Kidney tubule cell (primary cell): Measurements from ENCODE around the gene BBC3.

Experiments used
- DNase-seq: peaks from one replicate; pipeline ENCODE4 v3.0.0-alpha.2; 2018; ENCODE audit warnings: low spot score

The BBC3 gene

GRCh38 chr19:47231215-47232054 lies 436 bp upstream of the BBC3 start:
- DNase-seq: peak; percentile 94

DNA sequence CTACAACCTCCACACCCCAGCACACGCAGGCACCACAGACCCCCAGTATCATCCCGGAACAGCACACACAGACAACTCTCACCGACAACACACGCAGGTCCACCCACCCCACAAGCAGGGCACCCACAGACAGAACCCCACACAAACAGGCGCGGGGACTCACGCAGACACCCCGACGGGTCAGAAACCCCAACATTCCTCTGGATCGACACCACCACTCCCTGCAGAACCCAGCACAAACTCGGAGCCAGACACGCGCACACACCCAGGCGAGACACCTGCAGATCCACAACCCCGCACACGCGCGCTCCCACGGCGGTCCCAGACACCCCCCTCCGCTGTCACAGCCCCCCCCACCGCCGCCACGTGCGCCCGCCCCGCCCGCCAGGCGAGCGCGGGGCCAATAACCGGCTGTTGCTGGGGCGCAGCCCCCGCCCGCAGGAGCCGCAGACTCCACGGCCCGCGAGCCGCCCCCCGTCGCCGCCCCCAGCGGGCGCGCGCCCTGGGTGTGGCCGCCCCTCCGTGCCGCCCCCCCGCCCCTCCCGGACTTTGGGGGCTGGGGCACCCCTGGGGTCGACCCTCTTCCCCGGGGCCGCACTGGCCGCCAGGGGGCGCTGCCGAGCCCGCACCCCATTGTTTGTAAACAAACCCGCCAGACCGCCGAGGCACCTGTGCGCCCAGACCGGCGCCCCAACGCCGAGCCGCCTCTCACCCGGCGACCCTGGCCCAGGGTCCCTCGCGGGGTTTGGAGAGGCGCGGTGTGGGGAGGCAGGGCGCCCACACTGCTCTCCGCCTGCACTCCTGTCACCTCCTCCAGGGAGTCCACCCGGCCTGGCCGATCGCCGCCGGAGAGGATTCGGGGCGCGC lies 712 bp downstream of the BBC3 start:
- peak; percentile 55 for DNase-seq

GRCh38 chr19:47229676-47230053 lies 1.3 kb downstream of the BBC3 start:
- peak; percentile 41 for DNase-seq

DNA sequence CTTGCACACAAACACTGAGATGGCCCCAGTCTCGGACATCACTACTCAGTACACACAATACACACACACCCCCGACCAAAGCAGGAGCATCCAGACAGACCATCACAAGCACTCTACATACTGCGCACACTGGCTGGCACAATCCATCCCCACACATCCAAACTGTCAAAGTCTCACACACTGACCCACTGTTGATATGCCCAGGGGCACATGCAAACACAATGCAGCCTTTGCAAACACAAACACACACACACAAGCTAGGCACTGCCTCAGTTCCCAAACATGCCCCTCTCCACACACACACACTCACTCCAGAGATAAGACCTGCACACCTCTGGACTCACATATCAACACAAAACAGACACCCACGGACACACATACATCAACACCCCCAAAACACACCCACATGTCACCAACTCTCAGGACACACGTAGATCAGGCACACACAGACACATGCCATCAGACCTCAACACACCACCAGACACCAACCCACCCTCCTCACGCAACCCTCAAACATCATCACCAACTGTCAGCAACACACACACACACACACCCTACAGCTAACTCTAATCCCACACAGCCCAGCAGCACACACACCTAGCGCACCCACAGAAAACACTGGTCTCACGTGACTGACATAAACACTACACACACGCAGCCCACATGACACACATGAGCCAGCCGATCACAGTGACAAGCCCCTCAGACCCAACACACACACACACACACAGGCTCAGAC lies 1.9 kb downstream of the BBC3 start:
- peak; percentile 23 for DNase-seq

GRCh38 chr19:47228168-47228936 lies 2.6 kb downstream of the BBC3 start:
- peak; percentile 74 for DNase-seq

- DNase-seq: peak; percentile 93
Observed at GRCh38 chr19:47227352-47228167, 3.4 kb downstream of the BBC3 start.

GRCh38 chr19:47226426-47227351 lies 4.3 kb downstream of the BBC3 start:
- peak; percentile 85 for DNase-seq

GRCh38 chr19:47225746-47226425 lies 5.1 kb downstream of the BBC3 start:
- peak; percentile 90 for DNase-seq

GRCh38 chr19:47221890-47222289 lies 9.1 kb downstream of the BBC3 start:
- DNase-seq: no peak

DNA sequence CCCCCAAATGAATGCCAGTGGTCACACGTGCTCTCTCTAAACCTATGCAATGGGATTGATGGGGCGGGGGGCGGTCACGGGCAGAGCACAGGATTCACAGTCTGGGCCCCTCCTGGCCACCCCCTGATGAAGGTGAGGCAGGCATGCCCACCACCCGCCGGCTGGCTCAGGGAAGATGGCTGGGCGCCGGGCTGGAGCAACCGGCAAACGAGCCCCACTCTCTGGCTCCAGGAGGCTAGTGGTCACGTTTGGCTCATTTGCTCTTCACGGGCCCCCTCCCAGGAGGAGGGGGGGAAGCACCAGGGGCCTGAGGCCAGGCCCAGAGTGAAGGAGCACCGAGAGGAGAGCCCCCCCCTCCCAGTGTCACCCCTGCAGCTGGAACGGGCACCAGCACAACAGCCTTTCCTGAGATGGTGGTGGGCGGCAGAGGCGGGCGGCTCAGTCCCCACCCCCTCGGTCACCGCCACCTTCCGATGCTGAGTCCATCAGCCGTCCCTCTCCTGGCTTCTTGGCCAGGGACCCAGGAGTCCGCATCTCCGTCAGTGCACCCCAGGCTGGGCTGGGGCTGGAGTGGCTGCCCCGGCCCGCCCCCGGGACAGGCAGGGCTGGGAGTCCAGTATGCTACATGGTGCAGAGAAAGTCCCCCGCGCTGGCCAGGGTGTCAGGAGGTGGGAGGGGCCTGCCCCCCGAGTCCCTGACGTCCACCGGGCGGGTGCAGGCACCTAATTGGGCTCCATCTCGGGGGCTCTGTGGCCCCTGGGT lies 9.7 kb downstream of the BBC3 start:
- no peak for DNase-seq

DNA sequence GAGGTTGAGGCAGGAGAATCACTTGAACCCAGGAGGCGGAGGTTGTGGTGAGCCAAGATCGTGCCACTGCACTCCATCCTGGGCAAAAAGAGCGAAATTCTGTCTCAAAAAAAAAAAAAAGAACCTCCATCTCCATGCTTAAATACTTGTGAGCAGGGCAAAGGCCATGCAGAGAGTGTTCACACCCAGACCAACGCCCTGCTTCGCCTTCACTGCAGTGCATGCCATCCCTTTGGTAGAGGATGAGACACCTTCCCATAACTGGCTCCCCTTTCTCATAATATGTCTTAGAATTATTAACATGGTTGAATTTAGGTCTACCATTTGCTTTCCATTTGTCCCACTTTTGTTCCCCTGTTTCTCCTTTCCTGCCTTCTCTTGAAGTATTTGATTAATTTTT lies 15.4 kb downstream of the BBC3 start:
- no peak for DNase-seq

DNA sequence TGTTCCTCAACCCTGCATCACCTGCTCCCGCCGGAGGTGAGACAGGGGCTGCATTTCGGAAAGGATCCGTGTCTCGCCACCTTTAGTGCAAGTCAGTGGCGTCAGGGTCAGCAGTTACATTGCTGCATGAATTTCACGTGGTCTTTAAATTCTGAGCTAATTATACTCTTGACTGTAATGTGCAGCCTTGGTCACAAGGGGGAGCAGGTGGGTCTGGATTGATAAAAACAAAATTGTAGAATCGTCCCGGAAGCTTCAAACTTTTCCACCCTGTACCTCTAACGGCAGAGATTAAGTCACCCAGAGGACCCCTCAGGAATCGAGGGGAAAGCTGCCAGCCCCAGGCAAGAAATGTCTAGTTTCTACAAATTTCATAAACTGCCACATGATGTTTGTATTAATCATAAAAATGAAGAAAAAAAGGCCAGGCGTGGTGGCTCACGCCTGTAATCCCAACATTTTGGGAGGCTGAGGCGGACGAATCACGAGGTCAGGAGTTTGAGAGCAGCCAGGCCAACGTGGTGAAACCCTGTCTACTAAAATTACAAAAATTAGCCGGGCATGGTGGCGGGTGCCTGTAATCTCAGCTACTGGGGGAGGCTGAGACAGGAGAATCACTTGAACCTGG lies 20.2 kb downstream of the BBC3 start:
- peak; percentile 74 for DNase-seq

- DNase-seq: no peak
Observed at GRCh38 chr19:47210180-47210490, 20.9 kb downstream of the BBC3 start.

DNA sequence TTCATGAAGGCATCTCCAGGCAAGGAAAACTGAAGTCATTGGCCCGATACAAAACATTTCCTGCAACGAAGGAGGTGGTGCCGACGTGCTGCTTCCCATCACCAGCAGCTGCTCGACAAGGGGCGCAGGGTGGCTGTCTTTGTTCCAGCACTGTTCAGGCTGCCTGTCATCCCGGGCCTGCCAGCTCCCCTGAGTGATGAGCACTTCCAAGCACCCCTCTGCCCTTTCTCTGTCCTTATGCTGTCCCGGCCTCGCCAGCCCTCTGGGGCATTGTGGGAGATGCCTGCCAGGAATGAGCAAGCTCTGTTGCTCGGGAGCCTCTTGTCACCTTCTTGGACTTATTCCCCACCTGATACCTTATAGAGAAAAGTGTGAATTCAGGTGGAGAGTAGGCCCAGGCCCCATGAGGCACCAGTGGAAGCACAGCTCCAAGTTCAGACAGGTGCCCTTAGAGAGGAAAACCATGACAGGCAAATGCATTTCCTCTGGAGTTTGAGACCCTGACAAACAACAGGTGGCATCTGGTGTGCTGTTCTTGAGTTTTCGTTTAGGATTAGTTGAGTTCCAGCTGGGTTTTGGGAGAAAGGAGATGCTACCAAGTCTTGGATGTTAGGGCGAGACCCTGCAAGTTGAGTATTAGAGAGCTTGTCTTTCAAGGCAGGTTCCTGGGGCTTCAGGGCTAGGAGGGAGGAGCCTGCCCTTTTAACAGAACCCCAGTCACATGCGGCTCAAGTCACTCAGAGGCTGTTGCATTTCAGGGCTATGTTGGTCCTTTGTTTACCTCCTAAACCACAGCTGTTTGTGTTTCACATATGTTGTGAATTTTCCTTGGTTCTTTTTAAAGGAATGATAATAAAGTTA lies 21.4 kb downstream of the BBC3 start:
- no peak for DNase-seq

DNA sequence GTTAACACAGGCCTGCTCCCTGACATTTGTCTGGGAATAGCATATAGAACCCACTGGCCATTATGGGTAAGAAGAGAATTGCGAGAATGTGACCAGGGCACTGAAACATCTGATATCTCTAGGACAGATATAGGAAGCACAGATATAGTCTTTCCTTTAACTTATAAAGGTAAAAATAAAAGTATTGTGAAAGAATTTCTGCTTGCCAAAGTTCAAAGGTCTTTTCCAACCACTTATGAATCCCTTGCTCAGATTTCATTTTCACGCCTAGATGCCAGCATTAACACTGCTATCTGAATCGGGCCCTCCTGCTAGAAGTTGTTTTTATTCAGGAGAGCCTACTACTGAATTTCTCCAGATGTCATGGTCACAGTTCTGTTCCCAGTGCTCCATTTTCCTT lies 27.7 kb downstream of the BBC3 start:
- no peak for DNase-seq

DNA sequence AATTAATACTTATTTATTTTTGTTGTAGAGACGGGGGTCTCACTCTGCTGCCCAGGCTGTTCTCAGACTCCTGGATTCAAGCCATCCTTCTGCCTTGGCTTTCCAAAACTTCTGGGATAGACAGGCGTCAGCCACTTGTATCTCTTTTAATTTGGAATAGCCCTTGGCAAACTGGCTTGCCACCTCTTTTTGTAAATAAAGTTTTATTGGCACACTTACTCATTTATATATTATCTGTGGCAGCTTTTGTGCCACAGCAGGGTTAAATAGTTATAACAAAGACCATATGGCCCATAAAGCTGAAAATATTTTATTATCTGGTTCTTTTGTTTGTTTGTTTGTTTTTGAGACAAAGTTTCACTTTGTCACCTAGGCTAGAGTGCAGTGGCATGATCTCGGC lies 30.5 kb downstream of the BBC3 start:
- DNase-seq: no peak

- no peak for DNase-seq
Observed at GRCh38 chr19:47197141-47197540, 33.9 kb downstream of the BBC3 start.
